GM21390 (cell line): ENCODE measurements around the gene RTP2.

ENCODE experiments used
- ATAC-seq: cut with Tn5 transposase; IDR thresholded peaks from one replicate; pipeline ENCODE4 v1.9.1; 2021; ENCODE audit not compliant: unreplicated experiment

Gene RTP2

DNA sequence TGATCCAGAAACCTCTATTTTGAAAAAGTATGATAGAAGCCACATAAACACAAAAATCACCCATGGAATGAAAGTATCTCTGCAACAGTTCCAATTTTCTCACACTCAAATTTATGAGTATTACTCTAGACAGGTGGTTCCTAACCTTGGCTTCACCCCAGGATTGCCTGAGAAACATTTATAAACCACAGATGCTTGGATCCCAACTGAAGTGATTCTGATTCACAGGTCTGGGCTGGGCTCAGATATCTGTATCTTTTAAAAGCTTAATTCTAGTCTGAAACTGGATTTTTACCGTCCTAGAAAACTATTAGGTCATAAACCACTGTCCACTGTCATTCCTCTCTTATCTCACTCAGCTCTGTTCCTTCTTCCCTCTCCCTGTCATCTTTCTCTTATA is 24.8 kb downstream of the RTP2 start:
- ATAC-seq, result no peak

DNA sequence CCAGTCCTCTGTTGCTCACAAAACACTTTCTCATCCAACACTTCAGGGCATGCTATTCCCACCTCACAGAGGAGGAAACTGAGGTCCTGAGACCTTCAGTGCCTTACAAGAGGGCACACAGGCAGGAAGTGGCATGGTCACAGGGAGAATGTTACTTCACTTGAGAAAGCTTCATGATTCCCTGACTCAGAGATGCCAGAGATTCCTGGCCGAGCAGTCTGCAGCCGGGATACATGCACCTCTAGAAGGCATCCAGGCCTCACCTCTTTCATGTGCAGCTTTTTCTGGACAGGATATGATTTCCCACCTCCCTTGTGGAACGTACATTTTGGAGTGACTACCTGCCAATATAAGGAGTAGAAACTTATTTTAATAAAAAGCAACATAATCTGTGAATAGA is 29.3 kb downstream of the RTP2 start:
- ATAC-seq, result no peak

DNA sequence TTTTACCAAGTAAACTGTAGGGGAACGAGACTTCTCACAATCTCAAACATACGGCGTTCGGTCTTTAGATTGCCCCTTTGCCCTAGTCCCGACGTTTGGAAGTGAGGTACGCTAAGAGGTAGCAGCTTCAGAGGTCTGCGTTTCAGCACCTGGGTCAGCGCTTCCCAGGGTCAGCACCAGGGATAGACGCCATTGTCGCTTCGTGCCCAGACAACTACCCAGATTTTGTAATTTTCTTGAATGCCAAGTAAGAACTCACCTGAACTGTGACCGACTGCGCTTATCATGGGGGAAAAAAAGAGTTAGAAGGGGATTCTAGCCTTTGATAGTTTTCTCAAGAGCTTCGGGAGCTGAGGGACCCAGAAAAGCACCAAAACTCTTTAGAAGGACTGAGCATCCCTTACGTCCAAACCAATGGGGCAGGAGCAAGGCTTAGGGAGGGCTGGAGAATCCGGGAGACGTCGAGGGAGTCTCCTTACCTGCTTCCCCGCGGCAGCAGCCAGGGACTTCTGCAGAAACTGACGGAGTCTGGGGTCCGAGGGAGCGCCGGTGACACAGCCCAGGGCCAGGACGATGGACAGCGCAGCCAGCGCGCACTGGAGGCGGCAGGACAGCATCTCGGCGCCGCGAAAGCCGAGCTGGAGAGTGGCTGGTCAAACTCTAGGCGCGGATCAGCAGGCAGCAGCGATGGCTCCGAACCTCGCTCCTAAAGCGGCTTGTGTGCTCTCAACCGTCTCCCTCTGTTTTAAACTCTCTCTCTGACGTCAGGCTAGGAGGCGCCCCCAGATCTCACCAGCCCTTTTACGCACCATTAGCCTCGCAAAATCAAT is 32.5 kb downstream of the RTP2 start, which contains the start of gene SST:
Gene SST, minus strand, starts transcription at position 720 of the 830 bp plus-strand sequence. Its CDS starts 103 bp downstream, at position 617.
- no peak for ATAC-seq

DNA sequence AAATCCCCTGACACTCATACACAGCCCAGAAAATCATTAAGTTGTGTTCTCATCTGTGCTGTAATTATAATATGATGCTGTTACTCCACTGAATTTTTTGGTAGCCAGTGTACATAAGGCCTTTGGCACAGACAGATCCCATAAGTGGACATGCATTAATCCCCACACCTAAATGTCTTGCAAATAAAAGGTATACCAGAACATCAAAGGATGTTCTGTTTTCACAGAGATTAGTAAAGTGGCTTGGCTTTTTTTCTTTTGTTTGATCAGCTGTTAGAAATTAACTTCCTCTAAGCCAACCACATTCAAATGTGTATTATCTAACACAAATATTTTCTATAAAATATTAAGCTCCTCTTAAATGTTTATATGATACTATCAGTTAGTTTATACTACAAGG is 34.8 kb downstream of the RTP2 start:
- no peak for ATAC-seq

DNA sequence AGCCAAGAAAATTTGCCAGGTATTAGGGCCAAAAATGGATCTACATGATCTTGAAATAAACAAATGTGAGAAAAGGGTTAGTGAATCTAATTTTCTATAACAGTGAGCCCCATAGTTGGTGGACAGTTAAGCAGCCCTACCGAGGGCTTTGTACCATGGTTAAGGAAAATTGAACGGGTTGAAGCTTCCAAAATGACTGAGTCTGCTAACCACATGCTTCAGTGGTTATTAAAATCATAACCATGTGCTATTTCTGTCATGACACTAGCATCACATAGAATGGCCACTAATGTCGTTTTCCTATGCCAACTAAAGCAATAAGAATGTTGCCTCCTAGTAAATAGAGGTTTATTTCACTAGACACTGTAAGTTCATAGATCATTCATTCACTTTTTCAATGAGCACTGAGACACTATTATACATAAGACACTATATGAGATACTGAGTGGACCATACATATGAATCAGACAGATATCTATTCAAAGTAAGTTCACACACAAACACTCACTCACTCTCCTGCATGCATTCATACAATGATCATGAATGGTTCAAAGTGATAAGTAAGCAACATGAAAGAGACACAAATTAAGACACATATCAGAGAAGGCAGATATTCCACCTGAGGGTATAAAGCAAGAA is 36.5 kb downstream of the RTP2 start:
- no peak for ATAC-seq

DNA sequence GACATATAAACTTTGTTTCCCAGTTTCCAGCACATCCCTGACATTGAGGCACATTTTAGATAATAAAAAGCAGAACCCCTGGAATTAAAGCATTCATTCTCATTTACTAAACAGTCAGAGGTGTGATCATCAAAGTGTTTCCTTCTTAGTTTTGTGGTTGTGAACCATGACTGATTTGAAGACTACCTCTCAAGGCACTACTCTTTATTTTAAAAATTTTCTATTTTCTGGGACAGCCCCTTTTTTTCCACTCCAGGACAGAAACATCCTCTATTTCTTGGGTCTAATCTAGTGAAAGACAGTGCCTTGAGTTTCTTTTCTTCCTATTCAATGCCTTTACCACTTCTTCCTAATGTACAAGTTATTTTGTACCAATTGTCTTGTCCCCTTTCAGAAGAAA is 37.3 kb downstream of the RTP2 start:
- ATAC-seq, result no peak

DNA sequence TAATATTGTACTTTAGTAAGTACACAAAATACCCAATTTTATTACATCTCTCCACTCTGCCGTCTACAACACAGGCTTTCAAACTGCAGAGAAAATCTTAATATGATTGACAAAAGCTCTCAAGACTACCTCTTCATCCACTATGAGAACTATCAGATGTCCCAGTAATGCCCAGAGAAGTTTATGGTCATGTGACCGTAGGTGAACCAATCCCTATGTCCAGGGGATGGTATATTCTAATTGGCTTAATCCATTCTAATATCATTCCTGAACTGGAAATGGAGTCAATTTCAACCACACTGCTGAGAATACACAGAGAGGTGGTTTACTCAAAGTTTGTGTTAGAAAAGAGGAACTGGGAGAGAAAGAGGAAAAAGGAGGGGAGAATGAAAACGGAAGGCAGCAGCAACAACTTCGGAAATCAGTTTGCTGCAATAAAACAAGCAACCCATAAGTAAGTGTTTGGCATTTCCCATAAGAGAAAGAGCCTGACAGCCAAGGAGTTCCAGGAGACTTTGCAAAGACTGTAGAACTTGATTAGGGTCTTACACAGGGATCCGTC is 39.4 kb downstream of the RTP2 start:
- ATAC-seq, result no peak

DNA sequence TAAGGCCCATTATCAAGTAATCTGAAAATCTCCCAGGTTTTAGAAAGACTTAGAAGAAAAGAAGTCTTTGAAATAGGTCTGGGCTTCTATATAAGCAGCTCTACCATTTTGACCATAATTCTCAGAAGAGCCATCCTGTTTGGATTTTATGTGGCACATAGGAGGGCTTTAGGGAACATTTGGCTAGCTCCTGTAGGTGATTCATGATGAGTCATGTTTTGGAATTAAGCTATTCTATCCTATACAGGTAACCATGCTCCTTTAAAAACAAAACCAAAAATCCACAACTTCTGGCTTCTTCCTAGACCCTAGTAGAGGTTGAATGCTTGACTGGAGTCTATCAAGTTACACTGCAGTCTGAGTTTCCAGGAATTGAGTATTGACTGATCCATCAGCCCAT is 41.1 kb downstream of the RTP2 start:
- ATAC-seq, result no peak

DNA sequence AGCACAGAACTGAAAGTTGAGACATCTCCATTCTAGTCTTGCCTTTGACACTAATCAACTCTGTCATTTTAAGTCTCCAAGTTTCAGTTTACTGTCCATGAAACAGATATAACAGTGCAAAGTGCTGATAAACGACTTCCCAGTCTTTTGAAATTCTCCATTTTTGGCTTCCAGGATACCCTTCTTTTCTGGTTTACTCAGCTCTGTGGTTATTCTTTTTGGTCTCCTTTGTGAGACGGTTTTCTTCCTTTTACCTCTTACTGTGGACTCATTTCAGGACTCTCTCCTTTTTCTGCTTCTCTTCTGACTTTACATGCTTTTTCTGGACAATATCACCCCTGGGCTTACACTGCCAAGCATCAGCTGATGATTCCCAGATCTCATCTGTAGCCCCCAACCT is 51.1 kb downstream of the RTP2 start:
- no peak for ATAC-seq
